Esophagus muscularis mucosa (tissue), 3 donors: ENCODE data around the gene TNFSF13.

Experiments used
- CTCF ChIP-seq, 3 experiments: fragments of 200-600 bp in 2 of 3; fragments of 450-650 bp in 1 of 3; sonication (generic) in 2 of 3; IDR thresholded peaks; one replicate each; pipeline ENCODE4 v1.5.1; 2017 to 2019; ENCODE audit warnings: antibody characterized with exemption in 3 of 3, mild to moderate bottlenecking in 2 of 3, moderate library complexity in 1 of 3
- POLR2A ChIP-seq: fragments of 450-650 bp; IDR thresholded peaks from one replicate; pipeline ENCODE4 v1.6.1; 2017; ENCODE audit warnings: antibody characterized with exemption, moderate library complexity, mild to moderate bottlenecking, low read depth
- POLR2AphosphoS5 ChIP-seq, 2 donors: sonication (generic); formaldehyde crosslinking; IDR thresholded peaks; one replicate each; pipeline ENCODE4 v1.6.1; 2017; ENCODE audit warnings: antibody characterized with exemption in 2 of 2

GRCh38 chr17:7579834-7580603 lies 21.5 kb downstream of the TNFSF13 start:
- TF ChIP-seq POLR2A: no peak
- no peak for TF ChIP-seq CTCF (IDR thresholded peaks at IDR 0.05)
- TF ChIP-seq POLR2AphosphoS5 (IDR thresholded peaks at IDR 0.05): no peak
